Measurements from ENCODE around the gene L3MBTL3. TPM values are rescaled to one million over a fixed set of nuclear protein-coding genes. Genes with fewer than 3 reads are reported as not detected.

The L3MBTL3 gene
- total and polyA plus RNA-seq, 2 experiments from 2014 or later = 8.7 to 11.2 TPM

GRCh38 chr6:130187335-130188206 is 169.2 kb downstream of the L3MBTL3 start (continued):
- no peak for TF ChIP-seq NANOG (IDR thresholded peaks at IDR 0.05; ENCODE audit: borderline replicate concordance)

GRCh38 chr6:130188207-130188899 is 170.0 kb downstream of the L3MBTL3 start:
- Mint-ChIP-seq H3K4me3 (no peak overlapping the region), H3K36me3 (ENCODE audit: low read depth) (peaks cover 37% of the 10 kb centered on the region), H3K27me3 (ENCODE audit: insufficient read depth, low read depth, poor library complexity) (peaks cover 6% of the 10 kb centered on the region), H3K9me3 (peaks cover 24% of the 10 kb centered on the region), H3K27ac (no peak overlapping the region), H3K4me1 (peaks cover 5% of the 10 kb centered on the region)
- H3K4me1 ChIP-seq (ENCODE audit: insufficient read depth) = no peaks in the 10 kb centered on the region
- no peak overlapping the region for H3K4me2 ChIP-seq
- H3K9me2 ChIP-seq (ENCODE audit: insufficient read depth) = peaks cover 6% of the 10 kb centered on the region; the same call in 1 of the 2 replicates
- DNase-seq (ENCODE audit: low spot score) = no peak
- H3K27me3 ChIP-seq (ENCODE audit: insufficient read depth) = no peaks in the 10 kb centered on the region
- H3K79me2 ChIP-seq (replicated peaks; ENCODE audit: insufficient read depth) = no peaks in the 10 kb centered on the region
- H3K4me3 ChIP-seq = no peak overlapping the region
- H3K36me3 ChIP-seq (ENCODE audit: insufficient read depth) = peaks cover 4% of the 10 kb centered on the region; the same call in 1 of the 2 replicates
- ATAC-seq = no peak
- H2AFZ ChIP-seq = no peak overlapping the region
- TF ChIP-seq REST (IDR thresholded peaks at IDR 0.05; ENCODE audit: unreplicated experiment) (no peak), NANOG (IDR thresholded peaks at IDR 0.05; ENCODE audit: borderline replicate concordance) (no peak), POLR2AphosphoS5 (IDR thresholded peaks at IDR 0.05; ENCODE audit: low read depth) (no peak), STAT1 (IDR thresholded peaks at IDR 0.05; ENCODE audit: unreplicated experiment) (no peak)
- H3F3A ChIP-seq (replicated peaks; ENCODE audit: low read depth) = no peaks in the 10 kb centered on the region
- H4K20me1 ChIP-seq (replicated peaks; ENCODE audit: insufficient read depth) = no peaks in the 10 kb centered on the region
- no peak overlapping the region for H3K27ac ChIP-seq (ENCODE audit: low read depth)

- Histone ChIP-seq H3K4me3 (no peak overlapping the region), H3K27ac (ENCODE audit: low read depth) (no peak overlapping the region), H3K79me2 (replicated peaks; ENCODE audit: insufficient read depth) (no peaks in the 10 kb centered on the region), H3K36me3 (ENCODE audit: insufficient read depth) (peaks cover 4% of the 10 kb centered on the region; the same call in 1 of the 2 replicates), H3K4me1 (ENCODE audit: insufficient read depth) (no peaks in the 10 kb centered on the region), H4K20me1 (replicated peaks; ENCODE audit: insufficient read depth) (no peaks in the 10 kb centered on the region), H3K4me2 (no peak overlapping the region), H3F3A (replicated peaks; ENCODE audit: low read depth) (no peaks in the 10 kb centered on the region), H3K9me2 (ENCODE audit: insufficient read depth) (peaks cover 6% of the 10 kb centered on the region; the same call in 1 of the 2 replicates), H2AFZ (no peak overlapping the region), H3K27me3 (ENCODE audit: insufficient read depth) (no peaks in the 10 kb centered on the region)
- ATAC-seq (no peak), DNase-seq (ENCODE audit: low spot score) (no peak)
- H3K4me1 Mint-ChIP-seq = peaks cover 5% of the 10 kb centered on the region
- H3K4me3 Mint-ChIP-seq = no peak overlapping the region
- H3K36me3 Mint-ChIP-seq (ENCODE audit: low read depth) = peaks cover 51% of the 10 kb centered on the region
- H3K27ac Mint-ChIP-seq = no peak overlapping the region
- peaks cover 10% of the 10 kb centered on the region for H3K27me3 Mint-ChIP-seq (ENCODE audit: insufficient read depth, low read depth, poor library complexity)
- H3K9me3 Mint-ChIP-seq = peaks cover 38% of the 10 kb centered on the region
- TF ChIP-seq EZH2phosphoT487 (IDR thresholded peaks at IDR 0.05; ENCODE audit: unreplicated experiment) (no peak), JUNB (IDR thresholded peaks at IDR 0.05; ENCODE audit: unreplicated experiment) (no peak), EZH2 (IDR thresholded peaks at IDR 0.05; ENCODE audit: low read depth, unreplicated experiment) (no peak), REST (IDR thresholded peaks at IDR 0.05; ENCODE audit: unreplicated experiment) (no peak), ETS1 (IDR thresholded peaks at IDR 0.05) (no peak)
Observed at GRCh38 chr6:130189531-130190397, 171.4 kb downstream of the L3MBTL3 start.

All from GM23338 (cell line).